GM12878 (cell line): Measurements from ENCODE around the gene NMT1. TPM values are rescaled to one million over a fixed set of nuclear protein-coding genes. Genes with fewer than 3 reads are reported as not detected.

Experiments
- BACH1 ChIP-seq: fragments of 450-650 bp; IDR thresholded peaks from 2 replicates; pipeline ENCODE4 v1.6.1; 2017; ENCODE audit warnings: mild to moderate bottlenecking, borderline replicate concordance
- BCL11A ChIP-seq: IDR thresholded peaks from 2 replicates; pipeline ENCODE4 v1.6.1; 2011; ENCODE audit warnings: low read depth, low read length
- CEBPB ChIP-seq, 2 experiments: fragments of 150-350 bp in 1 of 2; IDR thresholded peaks; 2 replicates each; pipeline ENCODE4 v1.6.1; 2012 to 2014; ENCODE audit warnings: low read depth in 2 of 2, low read length in 2 of 2, borderline replicate concordance in 1 of 2, inconsistent platforms in 1 of 2
- CHD1 ChIP-seq: IDR thresholded peaks from 2 replicates; pipeline ENCODE4 v1.6.1; 2012; ENCODE audit warnings: low read depth, low read length, improper control_type of control experiment
- DPF2 ChIP-seq: fragments of 450-650 bp; IDR thresholded peaks from 2 replicates; pipeline ENCODE4 v1.6.1; 2017; ENCODE audit warnings: mild to moderate bottlenecking
- GATAD2B ChIP-seq: fragments of 450-650 bp; conservative IDR thresholded peaks from 2 replicates; pipeline ENCODE4 v1.6.1; 2017; ENCODE audit warnings: low read depth, mild to moderate bottlenecking, moderate library complexity
- JUNB ChIP-seq: IDR thresholded peaks from 2 replicates; pipeline ENCODE4 v1.6.1; 2016; ENCODE audit warnings: antibody characterized with exemption, mild to moderate bottlenecking
- MTA3 ChIP-seq: IDR thresholded peaks from 2 replicates; pipeline ENCODE4 v1.6.1; 2012; ENCODE audit warnings: low read length, inconsistent platforms, borderline replicate concordance
- MYC ChIP-seq: IDR thresholded peaks from 2 replicates; pipeline ENCODE4 v1.6.1; 2011; ENCODE audit warnings: mild to moderate bottlenecking, low read length, moderate library complexity, inconsistent platforms; ENCODE audit not compliant: insufficient read depth, insufficient replicate concordance, insufficient read length, severe bottlenecking
- POU2F2 ChIP-seq: IDR thresholded peaks from 3 replicates; pipeline ENCODE4 v1.6.1; 2011; ENCODE audit warnings: low read depth, mild to moderate bottlenecking, low read length, borderline replicate concordance
- RFX5 ChIP-seq: IDR thresholded peaks from 2 replicates; pipeline ENCODE4 v1.6.1; 2011; ENCODE audit warnings: low read depth, low read length, improper control_type of control experiment
- SMARCA5 ChIP-seq: fragments of 450-650 bp; IDR thresholded peaks from 2 replicates; pipeline ENCODE4 v1.6.1; 2017; ENCODE audit warnings: mild to moderate bottlenecking
- SP1 ChIP-seq: IDR thresholded peaks from one replicate; pipeline ENCODE4 v1.6.1; 2011; ENCODE audit warnings: low read depth, low read length
- SREBF2 ChIP-seq: IDR thresholded peaks from 2 replicates; pipeline ENCODE4 v1.6.1; 2012; ENCODE audit warnings: mild to moderate bottlenecking, low read length
- SUPT20H ChIP-seq: IDR thresholded peaks from 2 replicates; pipeline ENCODE4 v1.6.1; 2011; ENCODE audit warnings: low read depth, mild to moderate bottlenecking, low read length, moderate library complexity, borderline replicate concordance; ENCODE audit not compliant: control insufficient read depth
- TAF1 ChIP-seq: IDR thresholded peaks from 2 replicates; pipeline ENCODE4 v1.6.1; 2011; ENCODE audit warnings: mild to moderate bottlenecking, low read depth, low read length, borderline replicate concordance
- TBL1XR1 ChIP-seq: IDR thresholded peaks from 2 replicates; pipeline ENCODE4 v1.6.1; 2012; ENCODE audit warnings: low read depth, low read length, improper control_type of control experiment
- TCF7 ChIP-seq: IDR thresholded peaks from 2 replicates; pipeline ENCODE4 v1.6.1; 2014; ENCODE audit warnings: antibody characterized with exemption, borderline replicate concordance
- WRNIP1 ChIP-seq: IDR thresholded peaks from 2 replicates; pipeline ENCODE4 v1.6.1; 2011; ENCODE audit warnings: low read depth, low read length, improper control_type of control experiment, borderline replicate concordance
- ZNF24 ChIP-seq: fragments of 450-650 bp; IDR thresholded peaks from 2 replicates; pipeline ENCODE4 v1.6.1; 2017; ENCODE audit warnings: antibody characterized with exemption, mild to moderate bottlenecking
- ZZZ3 ChIP-seq: IDR thresholded peaks from 2 replicates; pipeline ENCODE4 v1.6.1; 2011; ENCODE audit warnings: low read depth; ENCODE audit not compliant: control insufficient read depth, insufficient read length
- polyA plus RNA-seq, 11 experiments: library from polyadenylated mRNA; depleted of rRNA in 4 of 11; unstranded in 6 of 11; stranded (reverse) in 5 of 11; fragments of >200 nt; fragmentation: Nextera tagmentation in 4 of 11; fragmentation: Illumina TruSeq in 1 of 11; extraction: Ambion mirVana in 4 of 11; extraction: Trizol in 1 of 11; gene quantifications; 1 replicate in 1 of 11; 2 replicates in 10 of 11; pipeline versions ENCODE4 v1.2.1 to v1.2.3, GENCODE V29; 2011 to 2016; ENCODE audit warnings: inconsistent platforms in 2 of 11, missing spikeins in 2 of 11, low read depth in 1 of 11
- total RNA-seq, 4 experiments: library from RNA; depleted of rRNA in 3 of 4; stranded (reverse); fragments of >200 nt in 3 of 4; fragmentation: Illumina TruSeq in 1 of 4; extraction: Trizol in 1 of 4; gene quantifications; 2 replicates each; pipeline versions ENCODE4 v1.2.1 to v1.2.3, GENCODE V29; 2013 to 2021
- TF ChIP-seq, protein P1 (sequence below): fragments of 450-650 bp; IDR thresholded peaks from 2 replicates; pipeline ENCODE4 v1.6.1; 2018; ENCODE audit warnings: borderline replicate concordance, mild to moderate bottlenecking; ENCODE audit not compliant: partially characterized antibody
- TF ChIP-seq, protein P2 (sequence below): fragments of 450-650 bp; IDR thresholded peaks from 2 replicates; pipeline ENCODE4 v1.6.1; 2017; ENCODE audit warnings: low read depth, mild to moderate bottlenecking, moderate library complexity
- TF ChIP-seq, protein P3 (sequence below): fragments of 450-650 bp; IDR thresholded peaks from 2 replicates; pipeline ENCODE4 v1.6.1; 2014; ENCODE audit warnings: mild to moderate bottlenecking
- TF ChIP-seq, protein P4 (sequence below): IDR thresholded peaks from 2 replicates; pipeline ENCODE4 v1.6.1; 2011; ENCODE audit warnings: low read depth, mild to moderate bottlenecking, low read length, moderate library complexity, borderline replicate concordance; ENCODE audit errors: extremely low read depth

Gene NMT1
- total and polyA plus RNA-seq, 10 of the 15 experiments (the other 5 are each of a cell fraction or from before 2014, with no cell fraction given): 96.7 to 395 (median 222) TPM

DNA sequence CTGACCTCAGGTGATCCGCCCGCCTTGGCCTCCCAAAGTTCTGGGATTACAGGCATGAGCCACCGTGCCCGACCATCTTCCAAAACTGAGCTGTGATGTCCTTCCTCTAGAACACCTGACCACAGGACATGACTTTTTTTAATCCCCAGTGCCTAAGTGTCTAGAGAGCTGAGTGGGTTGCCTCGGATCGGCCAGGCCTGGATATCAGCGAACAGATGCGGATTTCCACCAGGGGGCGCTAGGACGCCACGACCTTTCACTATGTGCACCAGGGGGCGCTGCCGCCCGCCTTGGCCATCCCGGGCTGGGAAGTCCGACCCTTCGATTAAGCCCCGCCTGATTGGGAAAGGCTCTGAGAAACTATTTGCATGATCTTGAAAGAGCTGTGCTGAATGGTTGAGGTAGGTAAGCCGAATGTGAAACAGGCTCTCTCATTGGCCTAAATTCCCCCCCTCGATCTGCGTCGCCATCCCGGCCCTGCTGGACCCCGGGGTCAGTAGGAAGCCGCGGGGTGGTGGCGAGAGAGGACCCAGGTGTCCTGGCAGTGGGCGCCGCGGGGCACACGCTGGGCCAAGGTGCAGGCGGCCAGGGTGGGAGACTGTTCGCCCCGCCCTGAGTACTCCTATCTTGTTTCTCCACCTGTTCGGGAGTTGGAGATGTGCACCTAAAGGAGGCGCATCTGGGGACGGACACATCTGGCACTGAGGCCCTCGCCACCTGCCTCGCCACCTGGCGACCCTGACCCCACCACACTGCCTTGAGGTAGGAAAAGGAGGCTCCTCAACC, 74.3 kb downstream of the NMT1 start, which contains the start of gene ACBD4 (continued):
- TF ChIP-seq POU2F2 (peak; percentile 100), TBL1XR1 (no peak), CEBPB (IDR thresholded peaks at IDR 0.05; ENCODE audit: borderline replicate concordance in 1 of 2, low read depth in 2 of 2, low read length in 2 of 2) (no peak), GATAD2B (peak; percentile 70; the same call in 1 of the 2 replicates), SREBF2 (peak; percentile 83), MYC (no peak), SP1 (peak; percentile 95), MTA3 (no peak), DPF2 (no peak), WRNIP1 (0 out of 2 replicates have a peak, but pooled peaks have one; percentile 53), CHD1 (no peak), BCL11A (no peak), TCF7 (no peak), SUPT20H (no peak), JUNB (no peak), TAF1 (no peak), ZNF24 (peak; percentile 31; the same call in 1 of the 2 replicates), SMARCA5 (peak; percentile 100), BACH1 (no peak), RFX5 (peak; percentile 83), ZZZ3 (no peak)
- TF ChIP-seq, protein P1, sequence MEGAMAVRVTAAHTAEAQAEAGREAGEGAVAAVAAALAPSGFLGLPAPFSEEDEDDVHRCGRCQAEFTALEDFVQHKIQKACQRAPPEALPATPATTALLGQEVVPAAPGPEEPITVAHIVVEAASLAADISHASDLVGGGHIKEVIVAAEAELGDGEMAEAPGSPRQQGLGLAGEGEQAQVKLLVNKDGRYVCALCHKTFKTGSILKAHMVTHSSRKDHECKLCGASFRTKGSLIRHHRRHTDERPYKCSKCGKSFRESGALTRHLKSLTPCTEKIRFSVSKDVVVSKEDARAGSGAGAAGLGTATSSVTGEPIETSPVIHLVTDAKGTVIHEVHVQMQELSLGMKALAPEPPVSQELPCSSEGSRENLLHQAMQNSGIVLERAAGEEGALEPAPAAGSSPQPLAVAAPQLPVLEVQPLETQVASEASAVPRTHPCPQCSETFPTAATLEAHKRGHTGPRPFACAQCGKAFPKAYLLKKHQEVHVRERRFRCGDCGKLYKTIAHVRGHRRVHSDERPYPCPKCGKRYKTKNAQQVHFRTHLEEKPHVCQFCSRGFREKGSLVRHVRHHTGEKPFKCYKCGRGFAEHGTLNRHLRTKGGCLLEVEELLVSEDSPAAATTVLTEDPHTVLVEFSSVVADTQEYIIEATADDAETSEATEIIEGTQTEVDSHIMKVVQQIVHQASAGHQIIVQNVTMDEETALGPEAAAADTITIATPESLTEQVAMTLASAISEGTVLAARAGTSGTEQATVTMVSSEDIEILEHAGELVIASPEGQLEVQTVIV: no peak
- TF ChIP-seq, protein P2, sequence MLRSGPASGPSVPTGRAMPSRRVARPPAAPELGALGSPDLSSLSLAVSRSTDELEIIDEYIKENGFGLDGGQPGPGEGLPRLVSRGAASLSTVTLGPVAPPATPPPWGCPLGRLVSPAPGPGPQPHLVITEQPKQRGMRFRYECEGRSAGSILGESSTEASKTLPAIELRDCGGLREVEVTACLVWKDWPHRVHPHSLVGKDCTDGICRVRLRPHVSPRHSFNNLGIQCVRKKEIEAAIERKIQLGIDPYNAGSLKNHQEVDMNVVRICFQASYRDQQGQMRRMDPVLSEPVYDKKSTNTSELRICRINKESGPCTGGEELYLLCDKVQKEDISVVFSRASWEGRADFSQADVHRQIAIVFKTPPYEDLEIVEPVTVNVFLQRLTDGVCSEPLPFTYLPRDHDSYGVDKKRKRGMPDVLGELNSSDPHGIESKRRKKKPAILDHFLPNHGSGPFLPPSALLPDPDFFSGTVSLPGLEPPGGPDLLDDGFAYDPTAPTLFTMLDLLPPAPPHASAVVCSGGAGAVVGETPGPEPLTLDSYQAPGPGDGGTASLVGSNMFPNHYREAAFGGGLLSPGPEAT: peak; percentile 61; the same call in 1 of the 2 replicates
- TF ChIP-seq, protein P3, sequence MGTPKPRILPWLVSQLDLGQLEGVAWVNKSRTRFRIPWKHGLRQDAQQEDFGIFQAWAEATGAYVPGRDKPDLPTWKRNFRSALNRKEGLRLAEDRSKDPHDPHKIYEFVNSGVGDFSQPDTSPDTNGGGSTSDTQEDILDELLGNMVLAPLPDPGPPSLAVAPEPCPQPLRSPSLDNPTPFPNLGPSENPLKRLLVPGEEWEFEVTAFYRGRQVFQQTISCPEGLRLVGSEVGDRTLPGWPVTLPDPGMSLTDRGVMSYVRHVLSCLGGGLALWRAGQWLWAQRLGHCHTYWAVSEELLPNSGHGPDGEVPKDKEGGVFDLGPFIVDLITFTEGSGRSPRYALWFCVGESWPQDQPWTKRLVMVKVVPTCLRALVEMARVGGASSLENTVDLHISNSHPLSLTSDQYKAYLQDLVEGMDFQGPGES: peak; percentile 53; the same call in 1 of the 2 replicates
- TF ChIP-seq, protein P4, sequence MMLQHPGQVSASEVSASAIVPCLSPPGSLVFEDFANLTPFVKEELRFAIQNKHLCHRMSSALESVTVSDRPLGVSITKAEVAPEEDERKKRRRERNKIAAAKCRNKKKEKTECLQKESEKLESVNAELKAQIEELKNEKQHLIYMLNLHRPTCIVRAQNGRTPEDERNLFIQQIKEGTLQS: peak; percentile 81; the same call in 1 of the 2 replicates
